Testis (tissue), 3 donors: ENCODE results near the gene NR3C1. TPM values are rescaled to one million over a fixed set of nuclear protein-coding genes. Genes with fewer than 3 reads are reported as not detected.

ENCODE experiments used
- DNase-seq: peaks from one replicate; pipeline ENCODE4 v3.0.0-alpha.2; 2019
- H3K27ac ChIP-seq, 2 donors: fragments of 200-600 bp; sonication (generic); one replicate each; pipeline ENCODE4 v1.5.1; 2019
- H3K27me3 ChIP-seq: fragments of 200-600 bp; sonication (generic); one replicate; pipeline ENCODE4 v1.5.1; 2019
- H3K36me3 ChIP-seq: fragments of 200-600 bp; sonication (generic); one replicate; pipeline ENCODE4 v1.5.1; 2017; ENCODE audit warnings: low read depth; ENCODE audit errors: missing control alignments
- H3K4me1 ChIP-seq: fragments of 200-600 bp; sonication (generic); one replicate; pipeline ENCODE4 v1.5.1; 2019
- H3K4me3 ChIP-seq, 2 donors: fragments of 200-600 bp; sonication (generic); one replicate each; pipeline ENCODE4 v1.5.1; 2017 to 2019
- H3K9me3 ChIP-seq: fragments of 200-600 bp; sonication (generic); one replicate; pipeline ENCODE4 v1.5.1; 2017
- CTCF ChIP-seq, 3 experiments: fragments of 450-650 bp in 2 of 3; fragments of 200-600 bp in 1 of 3; sonication (generic) in 1 of 3; IDR thresholded peaks; one replicate each; pipeline ENCODE4 v1.5.1; 2016 to 2019; ENCODE audit warnings: antibody characterized with exemption in 3 of 3, mild to moderate bottlenecking in 2 of 3, moderate library complexity in 1 of 3
- POLR2A ChIP-seq: fragments of 450-650 bp; IDR thresholded peaks from one replicate; pipeline ENCODE4 v1.6.1; 2017; ENCODE audit warnings: antibody characterized with exemption, mild to moderate bottlenecking, moderate library complexity
- WGBS, 2 donors: methylation state at CpG; one replicate each; pipeline ENCODE4 v1.1.5; 2018; 5-methylcytosine and 5-hydroxymethylcytosine counted together
- intact Hi-C: fragments of 100-400 bp; cut with DNase I; formaldehyde crosslinking; loops from one replicate; pipeline ENCODE4 v1.15.1; 2023; ENCODE audit warnings: low total_unique reads
- polyA plus RNA-seq: library from polyadenylated mRNA; stranded (reverse); fragments of 350-450 nt; fragmentation: Illumina TruSeq; extraction: RNeasy Lipid Tissue Mini Kit (QIAGEN cat#74804); gene quantifications from one replicate; pipeline ENCODE4 v1.2.3, GENCODE V29; 2014; ENCODE audit warnings: low read depth, low replicate concordance; ENCODE audit not compliant: insufficient read depth
- total RNA-seq, 2 donors: library from RNA; depleted of rRNA; stranded (reverse); fragments of >200 nt; gene quantifications; one replicate each; pipeline ENCODE4 v1.2.3, GENCODE V29; 2016

The NR3C1 gene
- total and polyA plus RNA-seq, 3 donors from 2014 or later = 33.2 to 37.7 (median 34.3) TPM

DNA sequence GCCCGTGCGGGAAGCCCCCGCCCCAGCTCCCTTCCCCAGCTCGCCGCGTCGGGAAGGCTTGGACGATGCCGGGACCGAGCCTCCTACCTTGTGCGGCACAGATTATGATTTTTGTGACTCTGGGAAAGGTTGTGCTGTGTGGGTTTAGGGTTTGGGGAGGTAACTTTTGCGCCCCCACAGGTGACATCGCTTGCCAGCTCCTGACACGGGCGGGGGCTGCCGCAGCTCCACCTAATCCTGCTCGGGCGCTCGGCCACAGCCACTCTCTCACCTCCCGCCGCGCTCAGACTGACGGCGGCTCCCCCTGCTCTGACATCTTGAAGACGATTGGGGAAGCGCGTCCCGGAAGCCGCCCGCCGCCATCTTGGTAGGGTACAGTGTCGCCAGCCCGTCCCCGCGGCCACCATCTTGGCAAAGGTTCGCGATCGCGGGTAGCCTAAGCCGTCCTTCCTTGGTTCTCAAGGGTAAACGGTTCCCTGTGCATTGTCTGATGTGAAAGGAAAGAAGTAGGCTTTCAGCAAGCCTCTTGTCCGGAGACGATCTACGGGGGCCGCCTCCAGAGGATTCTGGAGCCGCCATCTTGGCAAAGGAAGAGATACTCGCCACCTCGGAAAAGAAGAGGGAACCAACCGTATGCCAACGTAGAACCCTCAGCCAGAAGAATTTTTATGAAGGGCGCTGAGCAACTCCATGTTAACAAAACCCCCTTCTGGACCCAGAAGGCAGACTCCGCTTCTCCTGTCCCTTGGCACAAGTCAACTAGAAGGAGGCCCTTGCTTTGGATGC lies 1.8 kb upstream of the NR3C1 start:
- H3K9me3 ChIP-seq = no peaks in the 10 kb centered on the region
- peak overlapping the region; percentile 87 to 91 for H3K4me3 ChIP-seq
- DNase-seq = peak; percentile 90
- H3K36me3 ChIP-seq = no peaks in the 10 kb centered on the region
- peaks cover 12% of the 10 kb centered on the region for H3K4me1 ChIP-seq
- H3K27me3 ChIP-seq = no peaks in the 10 kb centered on the region
- 2% methylated on average over 35 to 48 of the region's 52 CpGs for WGBS, 2 donors
- H3K27ac ChIP-seq = peak overlapping the region; percentile 97 to 98
- TF ChIP-seq CTCF (IDR thresholded peaks at IDR 0.05) (peak in 1 of 3 experiments; percentile 21), POLR2A (no peak)
- intact Hi-C loops = loop anchor here (10.0 kb wide), 1 partner anchor 420 kb away; no protein-coding TSS in a partner anchor

GRCh38 chr5:143404416-143405062 lies 1.1 kb upstream of the NR3C1 start:
- TF ChIP-seq CTCF (IDR thresholded peaks at IDR 0.05) = no peak
- no peak for TF ChIP-seq POLR2A
- peak; percentile 83 for DNase-seq
- peaks cover 19% of the 10 kb centered on the region for H3K4me1 ChIP-seq
- H3K4me3 ChIP-seq = peak overlapping the region; percentile 87 to 91
- H3K27me3 ChIP-seq = no peaks in the 10 kb centered on the region
- 1% methylated on average over 26 to 41 of the region's 41 CpGs for WGBS, 2 donors
- H3K36me3 ChIP-seq = no peaks in the 10 kb centered on the region
- intact Hi-C loops = loop anchor here (10.0 kb wide), 1 partner anchor 420 kb away; no protein-coding TSS in a partner anchor
- H3K9me3 ChIP-seq = no peaks in the 10 kb centered on the region
- H3K27ac ChIP-seq = peak overlapping the region; percentile 97 to 98

GRCh38 chr5:143403334-143403592 lies 223 bp downstream of the NR3C1 start:
- Histone ChIP-seq H3K4me1 (peaks cover 22% of the 10 kb centered on the region), H3K27me3 (no peaks in the 10 kb centered on the region), H3K36me3 (no peaks in the 10 kb centered on the region), H3K4me3 (peak overlapping the region; percentile 87 to 91), H3K9me3 (no peaks in the 10 kb centered on the region), H3K27ac (peak overlapping the region; percentile 94 to 97)
- no peak for DNase-seq
- WGBS, 2 donors = 0% methylated on average over 11 to 24 of the region's 27 CpGs
- intact Hi-C loops = loop anchor here (10.0 kb wide), 1 partner anchor 422 kb away; no protein-coding TSS in a partner anchor
- no peak for TF ChIP-seq CTCF (IDR thresholded peaks at IDR 0.05)
- no peak for TF ChIP-seq POLR2A

DNA sequence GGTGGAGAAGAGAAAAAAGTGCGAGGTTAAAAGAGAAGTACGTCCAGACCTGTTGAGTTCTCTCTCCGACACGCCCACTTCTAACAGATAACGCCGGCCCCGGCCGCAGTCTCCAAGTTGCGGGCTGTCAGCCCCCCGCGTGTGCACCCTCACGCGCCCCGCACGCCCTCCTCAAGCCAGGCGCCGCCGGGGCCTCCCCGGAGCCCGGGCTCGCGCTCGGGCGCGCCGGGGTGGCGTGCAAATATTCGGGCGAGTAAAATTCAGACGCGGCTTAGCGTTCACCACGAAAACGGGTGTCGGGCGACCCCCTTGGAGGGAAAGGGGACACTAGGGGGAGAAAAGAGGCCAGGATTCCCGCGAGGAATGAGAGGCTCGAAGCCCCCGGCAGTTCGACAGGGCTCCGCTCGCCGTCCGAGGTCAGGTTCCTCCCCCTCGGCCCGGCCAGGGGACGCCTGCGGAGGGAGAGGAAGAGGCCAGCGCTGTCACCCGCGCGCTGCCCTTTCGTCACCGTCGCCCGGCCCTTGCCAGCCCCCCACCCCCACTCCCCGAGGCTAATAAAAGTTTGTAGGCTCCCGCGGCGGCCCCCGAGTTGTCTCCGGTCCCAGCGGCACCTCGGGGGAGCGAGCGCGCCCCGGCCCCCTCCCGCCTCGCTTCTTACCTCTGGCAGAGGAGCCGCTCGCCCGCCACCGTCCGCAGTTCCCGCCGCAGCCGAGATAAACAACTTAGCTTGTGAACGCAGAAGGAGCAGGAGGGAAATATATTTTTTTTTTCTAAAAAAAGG lies 743 bp downstream of the NR3C1 start:
- peak; percentile 72 for DNase-seq
- no peak for TF ChIP-seq POLR2A
- TF ChIP-seq CTCF (IDR thresholded peaks at IDR 0.05) = no peak
- Histone ChIP-seq H3K4me3 (peak overlapping the region; percentile 87 to 91), H3K27ac (peak overlapping the region; percentile 94 to 97), H3K4me1 (peaks cover 23% of the 10 kb centered on the region), H3K9me3 (no peaks in the 10 kb centered on the region), H3K27me3 (no peaks in the 10 kb centered on the region), H3K36me3 (no peaks in the 10 kb centered on the region)
- 0% methylated on average over 27 to 67 of the region's 80 CpGs for WGBS, 2 donors
- intact Hi-C loops = loop anchor here (10.0 kb wide), 1 partner anchor 422 kb away; no protein-coding TSS in a partner anchor
